Measurements from ENCODE around the gene DLX2.

DLX2 gene

DNA sequence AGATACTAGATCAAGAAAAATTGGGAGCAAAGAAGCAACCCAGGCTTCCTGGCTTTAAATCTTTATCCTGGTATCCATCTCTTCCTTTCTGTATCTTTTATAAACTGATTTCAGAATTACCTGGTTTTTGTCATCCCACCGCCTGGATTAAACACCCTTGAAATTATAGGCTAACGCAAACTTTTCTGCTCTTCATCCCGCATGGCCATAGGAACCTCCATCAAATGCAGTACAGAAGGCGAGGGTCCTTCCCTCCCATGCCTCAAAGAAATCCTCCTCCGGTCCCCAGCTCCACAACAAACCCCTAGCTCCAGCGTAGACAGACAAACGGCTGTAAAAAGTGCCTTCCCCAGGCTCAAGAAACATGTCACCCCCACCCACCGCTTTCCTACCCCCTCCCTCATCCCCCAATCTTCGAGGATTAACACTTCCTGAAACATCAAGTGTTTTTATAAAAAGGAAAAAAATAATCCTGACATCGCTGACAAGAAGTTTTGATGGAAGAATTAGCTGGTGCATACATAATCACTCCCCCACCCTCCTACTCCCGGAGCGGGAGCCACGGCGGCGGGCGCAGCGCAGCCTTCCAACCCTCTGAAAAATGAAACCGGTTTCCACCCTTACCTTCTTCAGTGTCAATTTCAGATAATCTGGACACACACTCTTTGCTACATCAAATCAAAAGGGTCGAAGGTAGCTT is 9.8 kb downstream of the DLX2 start:
- no peak for DNase-seq

DNA sequence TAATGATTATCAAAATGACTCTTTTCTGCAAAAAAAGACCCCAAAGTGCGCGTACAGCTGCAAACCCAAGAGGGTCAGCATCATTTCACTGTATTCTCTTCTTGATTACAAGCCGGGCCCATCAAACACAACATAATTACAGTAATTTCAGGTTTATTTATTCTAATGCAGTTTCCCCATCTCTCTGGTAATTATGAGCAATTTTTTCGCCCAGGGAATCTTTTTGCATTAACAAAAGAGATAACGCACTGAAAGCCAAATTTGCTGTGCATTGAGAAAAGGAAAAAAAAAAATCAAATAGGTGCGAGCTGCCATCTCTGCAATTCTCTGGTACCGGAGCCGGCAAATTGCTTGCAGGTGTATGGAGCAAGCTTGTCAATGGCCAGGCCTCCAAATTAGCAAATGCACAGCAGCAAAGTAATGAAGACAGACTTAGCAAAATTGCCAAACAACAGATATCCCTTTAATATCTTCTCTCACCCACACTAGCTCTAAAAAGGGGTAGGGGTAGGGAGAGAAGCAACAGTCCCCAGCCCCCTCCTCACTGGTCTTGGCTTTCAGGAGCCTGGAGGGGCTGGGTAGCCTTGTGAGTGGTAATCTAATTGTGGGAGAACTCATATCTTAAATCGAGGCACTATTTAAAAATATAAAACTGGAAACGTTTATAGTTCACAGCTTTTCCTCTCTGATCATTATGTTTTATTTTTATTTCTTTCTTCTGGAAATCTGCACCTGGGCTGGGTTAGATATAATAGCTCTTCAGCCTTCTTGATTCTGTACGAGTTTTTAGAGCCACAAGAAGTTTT is 10.7 kb downstream of the DLX2 start:
- DNase-seq = no peak

DNA sequence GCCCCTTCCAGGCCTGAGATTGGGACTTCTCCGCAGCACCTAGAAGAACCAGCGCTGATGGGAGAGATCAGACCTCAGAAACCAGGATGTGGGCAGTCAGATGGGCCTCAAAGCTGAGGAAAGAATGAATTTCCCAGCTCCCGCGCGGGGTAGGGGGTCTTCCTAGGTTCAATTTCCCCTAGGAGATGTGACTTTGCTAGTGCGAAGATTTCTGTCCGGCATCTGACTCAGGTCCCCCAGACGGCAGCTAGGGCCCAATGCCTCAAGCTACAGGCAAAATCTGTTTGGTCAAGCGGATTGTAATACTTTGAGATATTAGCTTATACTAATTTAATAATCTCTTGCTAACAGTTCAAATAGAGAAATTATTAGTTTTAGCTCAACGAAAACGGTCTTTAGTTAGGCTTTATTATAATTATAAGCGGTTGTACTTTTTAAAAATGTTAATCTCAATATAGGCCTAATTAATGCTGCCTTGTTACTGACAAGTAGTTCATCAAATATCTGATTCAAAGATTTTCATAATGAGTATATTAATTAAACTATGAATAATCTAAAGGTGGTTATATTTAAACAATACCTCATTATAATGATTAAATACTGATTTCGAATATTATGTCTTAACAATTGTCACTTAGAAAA is 11.6 kb downstream of the DLX2 start:
- DNase-seq = no peak

DNA sequence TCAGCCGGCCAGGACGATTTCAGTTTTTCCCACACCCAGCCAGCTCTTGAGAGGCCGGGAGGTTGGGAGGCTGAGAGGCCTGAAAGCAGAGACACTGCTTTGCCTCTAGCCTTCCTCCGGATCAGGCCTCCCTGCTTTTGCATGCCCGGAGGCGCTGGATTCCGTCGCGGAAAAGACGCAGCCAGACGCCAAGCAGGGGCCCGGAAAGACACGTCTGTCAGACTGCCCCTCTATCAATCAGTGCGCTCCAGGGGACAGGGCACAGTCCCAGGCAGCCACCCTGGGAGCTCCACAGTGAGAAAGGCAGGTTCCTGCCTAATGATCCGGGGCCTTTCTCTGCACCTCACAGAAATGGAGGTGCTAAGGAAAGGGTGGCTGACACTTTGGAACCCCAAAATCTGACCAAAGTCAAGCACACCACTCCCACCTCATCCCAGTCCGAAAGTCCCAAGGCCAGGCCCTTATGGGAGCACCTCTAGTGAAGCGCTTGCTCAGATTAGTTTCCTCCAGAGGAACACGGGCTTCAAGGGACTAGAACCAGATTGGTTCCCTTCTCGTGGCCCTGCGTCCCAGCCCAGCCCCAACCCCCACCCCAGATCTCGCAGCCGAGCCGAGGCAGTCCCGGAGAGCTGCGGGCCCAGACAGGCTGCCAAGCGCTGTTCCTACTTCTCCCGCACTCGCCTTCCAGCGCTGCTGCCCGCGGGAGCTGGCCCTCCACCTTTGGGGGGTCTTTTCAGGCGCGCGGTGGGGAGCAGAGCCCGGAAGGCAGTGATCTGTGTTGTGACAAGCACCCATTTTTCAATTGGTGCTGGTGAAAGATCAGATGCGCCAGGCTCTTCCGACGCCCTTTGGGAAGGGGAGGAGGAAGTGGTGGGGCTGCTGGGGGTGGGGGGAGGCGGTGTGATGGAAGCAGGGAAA is 12.4 kb downstream of the DLX2 start:
- no peak for DNase-seq

DNA sequence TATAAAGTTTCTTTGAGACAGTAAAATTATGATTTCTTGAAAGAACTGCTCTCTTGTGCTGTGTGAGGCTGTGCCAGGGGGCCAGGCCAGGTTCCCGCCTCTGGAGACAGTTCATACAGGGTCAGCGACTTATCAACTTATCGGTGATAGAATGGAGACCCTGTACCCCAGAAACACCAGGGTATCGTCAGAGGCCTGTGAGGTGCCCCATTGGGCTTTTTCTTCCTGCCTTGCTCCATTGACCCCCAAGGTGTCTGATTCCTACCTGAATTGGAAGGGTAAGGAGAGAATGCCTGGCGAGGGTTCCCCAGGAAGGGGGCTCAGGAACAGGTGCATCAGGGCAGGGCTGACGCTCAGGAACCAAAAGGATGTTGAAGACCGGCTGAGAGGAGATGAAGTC is 13.1 kb downstream of the DLX2 start:
- no peak for DNase-seq

DNA sequence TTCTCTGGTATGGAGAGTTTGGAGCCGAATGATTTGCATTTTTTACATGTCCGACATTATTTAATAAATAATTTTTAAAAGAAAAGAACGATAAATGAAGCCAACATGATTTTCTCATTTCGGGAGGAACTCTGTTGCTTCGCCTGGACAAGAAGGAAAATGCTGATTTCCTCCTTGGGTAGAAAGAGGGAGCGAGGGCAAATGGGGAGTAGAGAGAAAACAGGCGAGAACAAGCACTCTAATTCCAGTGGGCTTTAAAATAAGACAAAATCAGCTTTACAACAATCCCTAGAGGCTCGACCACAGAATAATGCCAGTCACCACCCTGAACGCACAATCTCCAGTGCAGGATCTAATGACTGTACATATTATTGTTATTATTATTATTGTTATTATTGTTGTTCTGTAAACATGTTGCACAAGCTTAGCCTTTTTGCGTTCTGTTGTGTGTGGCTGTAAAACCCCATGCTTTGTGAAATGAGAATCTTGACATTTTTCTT is 13.6 kb downstream of the DLX2 start:
- no peak for DNase-seq

DNA sequence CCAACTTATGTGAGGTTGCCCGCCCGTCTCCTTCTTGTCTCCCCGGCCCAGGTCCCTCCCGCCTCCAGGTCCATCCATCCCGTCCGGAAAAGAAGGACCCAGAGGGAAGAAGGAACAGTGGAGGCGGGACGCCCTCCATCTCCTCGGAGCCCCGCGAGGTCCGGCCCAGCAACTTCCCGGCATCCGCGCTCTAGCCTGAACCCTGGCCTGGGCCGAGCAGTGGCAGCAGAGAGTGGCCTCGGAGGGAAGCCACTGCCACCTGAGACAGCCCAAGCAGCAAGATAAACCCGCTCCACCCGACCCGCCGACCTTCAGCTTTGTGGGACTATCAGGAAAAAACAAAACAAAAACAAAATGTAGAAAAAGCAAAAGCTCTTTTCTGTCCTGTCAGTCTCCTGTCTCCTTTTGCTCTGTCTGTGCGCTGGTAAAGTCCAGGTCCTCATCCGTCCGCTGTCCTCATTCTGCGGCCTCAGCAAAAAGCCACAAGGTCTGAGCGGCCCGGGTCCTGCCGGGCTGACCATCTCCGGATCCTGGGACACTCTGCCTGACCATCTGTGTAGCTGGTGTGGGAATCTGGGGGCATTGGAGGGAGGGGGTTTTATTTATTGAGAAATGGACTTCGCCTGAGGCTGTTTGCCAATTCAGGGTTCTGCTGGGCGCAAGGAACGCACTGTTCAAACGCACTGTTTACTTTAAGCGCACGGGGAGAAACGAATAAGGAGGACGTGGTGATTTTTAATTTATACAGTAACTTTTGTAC is 14.3 kb downstream of the DLX2 start:
- DNase-seq = no peak

DNA sequence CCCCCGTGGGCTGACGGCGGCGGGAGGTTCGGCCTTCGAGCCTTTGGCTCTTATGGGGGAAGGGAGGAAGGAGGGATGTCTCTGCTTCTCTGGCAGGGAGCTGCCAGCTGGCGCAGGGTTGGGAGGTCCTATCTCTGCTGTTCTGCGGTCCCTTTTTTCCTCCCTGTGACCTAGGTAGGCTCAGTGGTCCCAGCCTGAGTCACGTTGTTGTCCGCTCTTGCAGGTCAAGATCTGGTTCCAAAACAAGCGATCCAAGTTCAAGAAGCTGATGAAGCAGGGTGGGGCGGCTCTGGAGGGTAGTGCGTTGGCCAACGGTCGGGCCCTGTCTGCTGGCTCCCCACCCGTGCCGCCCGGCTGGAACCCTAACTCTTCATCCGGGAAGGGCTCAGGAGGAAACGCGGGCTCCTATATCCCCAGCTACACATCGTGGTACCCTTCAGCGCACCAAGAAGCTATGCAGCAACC is 14.9 kb downstream of the DLX2 start:
- DNase-seq = no peak

DNA sequence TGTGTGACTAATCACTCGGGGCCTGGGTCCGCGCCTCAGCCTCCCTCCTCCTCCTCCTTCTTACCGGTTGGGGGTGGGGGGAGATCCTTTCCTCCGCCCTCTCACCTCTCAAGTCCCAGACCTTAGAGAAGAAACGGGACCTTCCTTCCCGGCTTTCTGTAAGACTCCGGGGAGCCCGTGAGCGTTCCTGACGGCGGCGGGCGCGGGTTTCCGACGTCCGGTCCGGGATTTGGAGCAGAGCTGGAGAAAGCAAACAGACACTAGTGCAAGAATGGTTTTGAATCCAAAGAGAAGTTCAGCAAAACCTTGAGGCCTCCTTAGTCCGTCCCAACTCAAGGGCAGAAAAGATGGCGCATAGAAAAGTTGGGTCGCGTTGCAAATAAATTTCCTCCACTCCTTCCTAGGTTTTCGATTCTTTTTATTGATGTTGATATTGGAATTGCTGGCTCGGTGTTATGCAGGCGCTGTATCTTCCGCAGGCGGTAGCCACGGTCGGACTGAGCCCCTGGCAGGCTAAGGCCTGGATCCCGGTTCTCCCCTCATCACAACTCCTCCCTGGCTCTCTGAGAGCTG is 15.4 kb downstream of the DLX2 start:
- DNase-seq = no peak

DNA sequence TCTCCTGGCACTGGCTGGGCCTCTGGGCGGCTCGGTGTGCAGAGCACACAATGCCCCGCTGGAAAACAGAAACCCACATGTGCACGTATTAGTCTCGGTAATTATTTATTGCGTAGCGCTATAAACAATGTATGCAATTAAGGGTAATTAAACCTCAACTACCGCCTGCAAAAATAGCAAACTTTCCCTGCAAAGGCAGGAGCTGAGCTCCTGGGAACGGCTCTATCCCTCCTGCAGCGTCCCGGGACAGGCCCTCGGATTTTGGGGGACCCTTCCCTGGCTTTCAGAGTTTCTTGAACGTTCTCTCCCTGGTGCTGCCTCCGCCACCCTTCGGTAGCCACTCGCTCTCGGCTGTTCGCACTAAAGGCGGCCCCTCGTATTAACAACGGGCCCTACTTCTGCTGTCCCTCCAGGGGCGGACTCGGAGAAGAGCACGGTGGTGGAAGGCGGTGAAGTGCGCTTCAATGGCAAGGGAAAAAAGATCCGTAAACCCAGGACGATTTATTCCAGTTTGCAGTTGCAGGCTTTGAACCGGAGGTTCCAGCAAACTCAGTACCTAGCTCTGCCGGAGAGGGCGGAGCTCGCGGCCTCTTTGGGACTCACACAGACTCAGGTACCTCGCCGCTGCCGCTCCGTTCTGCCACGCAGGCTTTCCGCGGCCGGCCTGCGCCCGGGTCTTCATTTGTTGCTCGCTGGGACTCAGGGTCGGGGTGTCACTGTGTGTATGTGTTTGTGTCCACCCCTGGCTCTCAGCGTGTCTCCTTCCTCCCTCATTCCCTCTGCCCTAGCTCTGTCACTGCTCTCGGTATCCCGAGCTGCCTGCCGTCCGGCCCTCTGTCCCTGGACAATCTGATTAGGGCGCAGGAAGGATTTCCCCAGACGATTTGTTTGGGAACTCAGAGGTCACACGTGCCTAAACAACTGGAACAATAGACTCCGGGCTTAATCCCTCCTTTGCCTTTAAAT is 16.2 kb downstream of the DLX2 start:
- DNase-seq = peak; percentile 15

DNA sequence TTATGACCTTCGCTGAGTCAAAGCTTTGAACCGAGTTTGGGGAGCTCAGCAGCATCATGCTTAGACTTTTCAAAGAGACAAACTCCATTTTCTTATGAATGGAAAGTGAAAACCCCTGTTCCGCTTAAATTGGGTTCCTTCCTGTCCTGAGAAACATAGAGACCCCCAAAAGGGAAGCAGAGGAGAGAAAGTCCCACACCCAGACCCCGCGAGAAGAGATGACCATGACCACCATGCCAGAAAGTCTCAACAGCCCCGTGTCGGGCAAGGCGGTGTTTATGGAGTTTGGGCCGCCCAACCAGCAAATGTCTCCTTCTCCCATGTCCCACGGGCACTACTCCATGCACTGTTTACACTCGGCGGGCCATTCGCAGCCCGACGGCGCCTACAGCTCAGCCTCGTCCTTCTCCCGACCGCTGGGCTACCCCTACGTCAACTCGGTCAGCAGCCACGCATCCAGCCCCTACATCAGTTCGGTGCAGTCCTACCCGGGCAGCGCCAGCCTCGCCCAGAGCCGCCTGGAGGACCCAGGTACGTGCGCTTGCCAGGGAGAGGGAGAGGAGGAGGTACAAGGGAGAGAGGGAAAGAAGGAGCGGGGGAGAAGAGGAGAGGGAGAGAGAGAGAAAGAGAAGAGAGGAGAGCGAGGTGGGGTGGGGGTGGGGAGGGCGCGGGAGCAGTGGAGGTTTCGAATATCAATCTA is 17.1 kb downstream of the DLX2 start, which contains the start of gene DLX1:
TSS of gene DLX1 (plus strand) at position 48 of the 700 bp plus-strand sequence. CDS start at position 219, 171 bp downstream.
- peak; percentile 52 for DNase-seq

DNA sequence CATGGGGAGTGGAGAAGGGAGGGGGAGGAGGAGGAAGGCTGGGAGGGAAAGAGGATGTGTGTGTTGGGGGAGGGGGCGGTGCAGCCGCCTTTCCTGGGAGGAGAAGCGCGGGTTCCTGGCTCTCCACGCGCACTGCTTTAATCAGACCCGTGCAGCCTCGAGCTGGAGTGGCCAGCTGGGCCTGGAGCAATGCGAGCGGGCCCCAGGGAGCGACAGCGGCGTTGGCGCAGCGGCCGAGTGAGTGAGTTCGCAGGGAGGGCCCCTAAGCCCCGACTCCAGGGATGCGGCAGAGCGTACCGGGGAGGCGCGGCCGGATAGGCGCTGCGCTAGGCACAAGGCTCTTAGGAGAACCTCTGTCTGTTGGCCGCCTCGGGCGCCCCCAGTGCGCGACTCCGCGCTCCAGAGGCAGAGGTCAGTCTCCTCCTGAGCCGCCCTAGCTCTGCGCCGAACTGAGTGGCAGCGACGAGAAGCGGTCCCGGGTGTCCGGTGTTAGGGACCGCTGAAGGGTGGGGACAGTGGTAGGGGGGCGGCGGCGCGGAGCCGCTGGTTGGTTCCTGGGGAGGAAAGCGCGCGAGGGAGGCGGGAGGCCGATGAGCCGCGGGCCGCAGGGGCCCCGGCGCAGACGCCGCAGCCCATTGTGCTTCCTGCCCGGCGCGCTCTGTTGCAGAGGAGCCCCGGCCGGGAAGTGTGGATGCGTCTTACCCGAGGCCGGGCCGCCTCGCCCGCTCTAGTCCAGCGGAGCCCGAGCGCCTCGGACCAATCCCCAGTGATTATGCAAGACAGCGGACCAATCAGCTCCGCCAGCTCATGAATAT is 17.8 kb downstream of the DLX2 start:
- peak; percentile 92 for DNase-seq

DNA sequence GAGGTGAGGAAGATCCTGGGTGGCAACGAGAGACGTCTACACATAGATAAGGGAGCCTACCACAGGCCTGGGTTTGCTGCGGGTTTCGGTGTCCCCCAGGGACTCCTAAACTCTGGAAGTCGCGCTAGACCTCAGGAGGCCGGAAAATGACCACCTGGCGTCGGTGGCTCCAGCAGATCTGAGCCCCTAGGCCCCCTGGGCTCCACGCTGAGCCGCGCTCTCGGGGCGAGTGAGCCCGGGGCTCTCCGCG is 18.4 kb downstream of the DLX2 start:
- DNase-seq = peak; percentile 21

DNA sequence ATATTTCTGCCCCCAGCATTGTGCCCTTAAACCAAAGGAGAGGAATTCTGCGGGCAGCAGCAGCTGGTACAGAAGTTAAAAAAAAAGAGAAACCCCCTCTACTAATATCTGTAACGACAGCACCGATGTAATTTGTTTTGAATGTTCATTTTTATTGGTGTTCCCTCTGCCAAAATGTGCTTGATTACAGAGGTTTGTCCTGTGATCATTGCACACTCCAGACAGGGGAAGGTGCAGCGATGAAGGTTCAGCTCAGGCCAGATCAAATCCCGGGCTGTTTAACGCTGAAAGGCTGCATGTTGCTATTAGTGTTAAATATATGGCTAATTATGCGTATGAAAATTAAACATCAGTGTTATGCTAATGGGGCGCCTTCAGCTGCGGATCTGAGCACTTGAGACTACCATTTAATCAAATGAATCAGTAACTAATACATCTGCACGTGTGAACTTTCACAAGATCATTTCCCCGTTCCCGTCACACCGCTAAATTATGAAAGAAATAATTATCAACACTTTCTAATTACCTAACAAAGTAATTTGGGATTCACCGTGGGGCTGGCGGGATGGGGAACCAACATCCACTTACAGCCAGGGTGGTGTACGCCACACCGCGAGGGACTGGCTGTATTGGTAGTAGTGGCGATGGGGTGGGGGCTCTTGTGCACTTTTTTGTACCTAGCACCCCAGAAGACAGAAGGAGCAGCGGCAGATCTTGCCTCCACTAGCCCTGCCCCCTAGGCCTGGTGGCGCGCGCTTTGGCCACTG is 18.9 kb downstream of the DLX2 start:
- DNase-seq = no peak

DNA sequence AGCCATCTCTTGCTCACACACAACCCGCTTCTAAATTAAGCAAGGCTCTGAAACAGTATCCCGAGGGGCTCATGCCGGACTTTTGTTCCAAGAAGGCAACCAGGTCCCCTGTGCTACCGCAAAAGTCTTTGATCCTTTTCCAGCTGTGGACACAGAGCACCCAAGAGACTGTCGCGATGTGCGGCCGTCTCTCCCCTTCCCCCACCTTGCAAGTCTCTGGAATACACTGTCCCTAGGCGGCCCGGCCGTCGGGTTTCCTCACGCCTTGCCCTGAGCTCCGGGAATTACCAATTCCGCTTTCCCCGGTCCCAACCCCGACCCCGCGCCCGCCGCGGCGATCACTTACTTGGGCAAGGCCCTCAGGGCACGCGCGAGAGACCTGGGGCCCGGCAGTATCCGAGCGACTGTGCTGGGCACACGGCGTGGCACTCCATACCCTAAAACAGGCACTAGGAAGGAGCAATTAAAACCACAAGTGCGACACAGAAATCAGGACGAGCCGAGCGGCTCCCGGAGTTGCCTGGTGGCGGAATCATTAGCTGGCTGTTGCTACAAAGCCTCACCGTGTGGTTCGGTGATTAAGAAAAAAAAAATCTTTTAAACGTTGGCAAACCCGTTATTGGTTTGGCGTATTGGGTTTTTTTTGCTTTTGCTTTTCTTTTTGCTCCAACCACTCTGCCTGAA is 19.6 kb downstream of the DLX2 start:
- DNase-seq = no peak

DNA sequence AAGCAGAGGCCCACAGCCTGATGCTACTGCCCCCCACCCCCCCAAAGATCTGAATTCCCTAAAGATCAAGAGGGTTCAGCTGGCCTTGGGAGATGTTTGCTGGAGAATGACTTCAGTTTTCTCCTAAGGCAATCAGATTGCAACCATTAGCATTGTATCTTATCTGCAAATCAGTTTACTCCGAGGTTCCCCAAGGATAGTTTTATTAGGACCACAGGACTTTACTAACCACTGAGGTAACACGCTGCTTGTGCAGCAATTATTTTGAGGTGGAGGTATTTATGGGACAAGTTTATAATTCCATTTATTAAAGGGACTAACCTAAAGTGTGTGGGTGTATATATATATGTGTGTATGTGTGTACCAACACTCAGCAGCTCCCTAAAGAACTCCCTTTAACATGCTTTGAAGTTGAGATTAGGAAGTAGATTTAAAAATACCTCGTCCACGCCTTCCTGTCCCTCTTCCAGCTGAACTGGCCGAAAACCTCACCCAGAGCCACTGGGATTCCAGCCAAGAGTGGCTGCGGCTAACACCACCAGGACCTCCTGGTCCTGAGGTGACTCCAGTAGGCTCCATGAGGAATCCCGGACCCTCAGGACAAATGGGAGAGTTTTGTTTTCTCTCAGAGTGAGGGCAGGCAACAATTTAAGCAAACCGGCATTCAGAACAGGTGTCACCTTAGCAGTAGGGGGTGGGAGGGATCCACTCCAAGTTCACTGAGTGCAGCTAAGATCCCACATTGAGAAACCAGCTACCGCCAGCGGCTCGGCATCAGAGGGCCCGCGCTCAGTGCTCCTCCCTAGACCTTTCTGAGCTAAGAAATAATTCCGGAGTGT is 20.4 kb downstream of the DLX2 start:
- no peak for DNase-seq

Data from NCI-H2171 (cell line).